Esophagus squamous epithelium (tissue), 4 donors: ENCODE data around the gene TMCC2.

Experiments used
- POLR2A ChIP-seq, 4 donors: fragments of 450-650 bp; IDR thresholded peaks; one replicate each; pipeline ENCODE4 v1.6.1; 2017; ENCODE audit warnings: antibody characterized with exemption in 4 of 4, mild to moderate bottlenecking in 4 of 4, moderate library complexity in 3 of 4
- TF ChIP-seq, protein P1 (sequence below), 6 experiments: fragments of 450-650 bp in 4 of 6; fragments of 200-600 bp in 2 of 6; sonication (generic) in 2 of 6; IDR thresholded peaks; one replicate each; pipeline ENCODE4 v1.5.1; 2016 to 2019; ENCODE audit warnings: antibody characterized with exemption in 6 of 6, mild to moderate bottlenecking in 4 of 6, moderate library complexity in 4 of 6

DNA sequence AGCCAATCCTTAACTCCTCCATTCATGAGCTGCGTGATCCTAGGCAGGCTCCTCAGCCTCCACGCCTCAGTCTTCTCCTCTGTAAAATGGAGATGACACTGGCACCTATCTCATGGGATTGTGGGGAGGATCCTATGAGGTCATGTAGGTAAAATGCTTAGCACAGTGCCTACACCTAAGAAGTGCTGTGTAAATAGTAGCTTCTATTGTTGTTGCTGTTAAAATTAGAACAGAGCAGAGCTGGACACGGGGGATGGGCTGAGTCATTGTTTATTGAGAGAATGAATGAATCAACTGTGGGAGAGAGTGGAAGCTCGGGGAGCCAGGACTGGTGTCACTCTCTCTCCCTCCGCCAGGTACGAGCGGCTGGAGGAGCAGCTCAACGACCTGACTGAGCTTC is 43.0 kb downstream of the TMCC2 start:
- TF ChIP-seq, protein P1, sequence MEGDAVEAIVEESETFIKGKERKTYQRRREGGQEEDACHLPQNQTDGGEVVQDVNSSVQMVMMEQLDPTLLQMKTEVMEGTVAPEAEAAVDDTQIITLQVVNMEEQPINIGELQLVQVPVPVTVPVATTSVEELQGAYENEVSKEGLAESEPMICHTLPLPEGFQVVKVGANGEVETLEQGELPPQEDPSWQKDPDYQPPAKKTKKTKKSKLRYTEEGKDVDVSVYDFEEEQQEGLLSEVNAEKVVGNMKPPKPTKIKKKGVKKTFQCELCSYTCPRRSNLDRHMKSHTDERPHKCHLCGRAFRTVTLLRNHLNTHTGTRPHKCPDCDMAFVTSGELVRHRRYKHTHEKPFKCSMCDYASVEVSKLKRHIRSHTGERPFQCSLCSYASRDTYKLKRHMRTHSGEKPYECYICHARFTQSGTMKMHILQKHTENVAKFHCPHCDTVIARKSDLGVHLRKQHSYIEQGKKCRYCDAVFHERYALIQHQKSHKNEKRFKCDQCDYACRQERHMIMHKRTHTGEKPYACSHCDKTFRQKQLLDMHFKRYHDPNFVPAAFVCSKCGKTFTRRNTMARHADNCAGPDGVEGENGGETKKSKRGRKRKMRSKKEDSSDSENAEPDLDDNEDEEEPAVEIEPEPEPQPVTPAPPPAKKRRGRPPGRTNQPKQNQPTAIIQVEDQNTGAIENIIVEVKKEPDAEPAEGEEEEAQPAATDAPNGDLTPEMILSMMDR (IDR thresholded peaks at IDR 0.05), result no peak
- TF ChIP-seq POLR2A (IDR thresholded peaks at IDR 0.05), result no peak
